Astrocyte of the cerebellum (primary cell): ENCODE measurements around the gene PCYOX1L.

Experiments
- DNase-seq: peaks from one replicate; pipeline ENCODE4 v3.0.0-alpha.2; 2011; ENCODE audit warnings: low read depth
- H3K4me3 ChIP-seq: 2 replicates; pipeline ENCODE4 v1.5.1; 2011; ENCODE audit warnings: mild to moderate bottlenecking, low read depth, low read length, moderate library complexity
- in situ Hi-C: cut with HindIII; loops from 2 replicates; pipeline ENCODE4 v1.10.0; 2017; ENCODE audit warnings: low sequenced_read_pairs
- TF ChIP-seq, protein P1 (sequence below): IDR thresholded peaks from 2 replicates; pipeline ENCODE4 v1.5.1; 2012; ENCODE audit warnings: low read length, low read depth, moderate library complexity, mild to moderate bottlenecking; ENCODE audit errors: missing control alignments

PCYOX1L gene

GRCh38 chr5:149375434-149375833 is 17.6 kb downstream of the PCYOX1L start:
- no peak overlapping the region for H3K4me3 ChIP-seq
- no peak for DNase-seq
- TF ChIP-seq, protein P1, sequence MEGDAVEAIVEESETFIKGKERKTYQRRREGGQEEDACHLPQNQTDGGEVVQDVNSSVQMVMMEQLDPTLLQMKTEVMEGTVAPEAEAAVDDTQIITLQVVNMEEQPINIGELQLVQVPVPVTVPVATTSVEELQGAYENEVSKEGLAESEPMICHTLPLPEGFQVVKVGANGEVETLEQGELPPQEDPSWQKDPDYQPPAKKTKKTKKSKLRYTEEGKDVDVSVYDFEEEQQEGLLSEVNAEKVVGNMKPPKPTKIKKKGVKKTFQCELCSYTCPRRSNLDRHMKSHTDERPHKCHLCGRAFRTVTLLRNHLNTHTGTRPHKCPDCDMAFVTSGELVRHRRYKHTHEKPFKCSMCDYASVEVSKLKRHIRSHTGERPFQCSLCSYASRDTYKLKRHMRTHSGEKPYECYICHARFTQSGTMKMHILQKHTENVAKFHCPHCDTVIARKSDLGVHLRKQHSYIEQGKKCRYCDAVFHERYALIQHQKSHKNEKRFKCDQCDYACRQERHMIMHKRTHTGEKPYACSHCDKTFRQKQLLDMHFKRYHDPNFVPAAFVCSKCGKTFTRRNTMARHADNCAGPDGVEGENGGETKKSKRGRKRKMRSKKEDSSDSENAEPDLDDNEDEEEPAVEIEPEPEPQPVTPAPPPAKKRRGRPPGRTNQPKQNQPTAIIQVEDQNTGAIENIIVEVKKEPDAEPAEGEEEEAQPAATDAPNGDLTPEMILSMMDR: no peak
- in situ Hi-C loops: no loop called here

DNA sequence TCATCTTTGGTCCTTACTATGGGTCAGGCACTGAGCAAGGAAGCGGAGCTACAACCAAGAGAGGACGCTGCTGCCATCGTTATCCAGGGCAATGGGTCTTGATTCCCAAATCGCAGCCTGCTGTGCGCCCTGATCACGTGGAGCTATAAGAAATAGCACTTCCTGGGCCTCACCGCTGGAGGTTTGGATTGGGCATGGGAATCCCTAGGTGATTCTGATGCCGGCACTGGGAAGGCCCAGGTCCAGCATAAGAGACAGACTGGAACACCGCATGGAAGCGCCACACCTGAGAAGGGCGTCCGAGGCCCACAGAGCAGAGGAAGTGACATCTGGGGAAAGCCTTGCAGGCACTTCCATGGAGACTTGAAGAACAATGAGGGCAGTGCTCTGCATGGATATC is 18.3 kb downstream of the PCYOX1L start:
- no peak for DNase-seq
- in situ Hi-C loops: no loop called here
- TF ChIP-seq, protein P1: no peak
- no peak overlapping the region for H3K4me3 ChIP-seq

DNA sequence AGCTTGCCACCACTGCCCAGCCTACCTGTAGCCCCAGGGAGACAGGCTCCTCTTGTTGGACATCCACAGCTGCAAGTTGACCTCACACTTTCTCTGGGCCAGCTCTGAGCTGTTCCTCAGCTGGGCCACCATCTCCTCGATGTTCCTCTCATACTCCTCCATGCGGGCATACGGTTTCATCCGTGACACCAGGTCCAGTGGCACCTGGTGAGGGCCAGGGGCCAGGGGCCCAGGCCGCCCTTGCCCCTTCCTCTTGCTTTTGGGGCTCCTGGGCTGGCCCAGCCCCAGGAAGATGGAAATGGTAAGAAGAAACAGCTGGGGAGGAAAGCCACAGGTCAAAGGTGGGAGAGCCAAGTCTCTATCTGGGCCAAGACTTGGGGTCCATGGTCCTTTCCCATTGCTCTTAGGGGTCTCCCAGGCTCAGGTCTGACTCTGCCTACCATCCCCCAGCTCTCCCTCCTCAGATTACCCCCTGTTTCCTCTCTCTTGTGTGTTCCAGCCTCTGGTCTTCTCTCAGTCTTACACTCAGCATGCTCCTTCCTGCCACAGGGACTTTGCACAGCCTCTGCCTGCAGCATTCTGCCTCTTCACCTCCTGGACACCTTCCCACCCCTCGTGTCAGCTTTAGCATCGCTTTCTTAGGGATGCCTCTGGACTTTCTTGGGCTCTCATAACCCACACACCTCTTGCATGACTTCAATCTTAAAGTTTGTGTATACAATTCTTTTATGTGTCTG is 19.0 kb downstream of the PCYOX1L start:
- in situ Hi-C loops: no loop called here
- TF ChIP-seq, protein P1: no peak
- H3K4me3 ChIP-seq: no peak overlapping the region

DNA sequence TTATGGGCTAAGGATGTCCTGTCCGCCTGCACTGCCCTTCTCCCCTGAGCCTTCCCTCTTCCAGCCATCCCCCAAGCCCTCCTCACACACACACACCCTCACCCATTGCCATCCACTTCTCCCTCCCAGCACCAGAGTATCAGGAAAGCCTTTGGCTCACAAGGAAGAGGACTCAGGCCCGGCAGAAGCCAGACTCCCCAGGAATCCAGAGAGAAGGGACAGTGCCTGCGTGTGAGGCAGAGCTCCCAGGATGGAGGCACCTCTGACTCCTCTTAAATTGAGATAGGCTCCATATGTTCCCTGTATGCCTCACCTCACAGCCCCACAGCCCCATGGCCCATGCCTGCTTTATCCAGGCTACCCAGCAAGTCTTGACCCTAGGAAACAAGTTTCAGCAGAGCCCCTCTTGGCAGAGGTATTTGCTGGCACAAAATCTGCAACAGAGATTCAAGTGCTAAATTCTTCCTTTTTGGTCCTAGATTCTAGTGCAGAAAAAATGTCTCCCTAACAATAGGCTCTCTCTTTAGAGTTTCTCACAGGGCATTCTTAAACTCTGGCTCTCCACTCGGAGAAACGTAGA is 20.5 kb downstream of the PCYOX1L start:
- H3K4me3 ChIP-seq: no peak overlapping the region
- TF ChIP-seq, protein P1: no peak
- in situ Hi-C loops: no loop called here
- DNase-seq: no peak

More for the DNA sequence above, 19.0 kb downstream of the PCYOX1L start:
- DNase-seq: no peak

GRCh38 chr5:149379177-149379761 is 21.4 kb downstream of the PCYOX1L start, which contains the start of gene IL17B:
Gene IL17B (minus strand): TSS chr5:149379292. CDS start chr5:149379225, 67 bp downstream.
- DNase-seq: no peak
- in situ Hi-C loops: no loop called here
- no peak within 1 kb of the TSS for H3K4me3 ChIP-seq
- TF ChIP-seq, protein P1: no peak

GRCh38 chr5:149379818-149380374 is 22.1 kb downstream of the PCYOX1L start:
- no peak overlapping the region for H3K4me3 ChIP-seq
- no peak for DNase-seq
- TF ChIP-seq, protein P1: no peak
- in situ Hi-C loops: no loop called here
